Neural progenitor cell (in vitro differentiated cells): ENCODE data around the gene PRM2.

Source experiments
- CTCF ChIP-seq: fragments of 200-600 bp; sonication (generic); IDR thresholded peaks from 2 replicates; pipeline ENCODE4 v1.5.1; 2017; ENCODE audit warnings: antibody characterized with exemption, mild to moderate bottlenecking
- EZH2 ChIP-seq: fragments of 200-600 bp; sonication (generic); IDR thresholded peaks from 2 replicates; pipeline ENCODE4 v1.6.1; 2017; ENCODE audit warnings: antibody characterized with exemption, mild to moderate bottlenecking, moderate library complexity
- EZH2phosphoT487 ChIP-seq: fragments of 200-600 bp; sonication (generic); IDR thresholded peaks from 2 replicates; pipeline ENCODE4 v1.6.1; 2017; ENCODE audit warnings: antibody characterized with exemption

GRCh38 chr16:11312718-11313492 lies 36.6 kb upstream of the PRM2 start:
- TF ChIP-seq EZH2 (no peak), CTCF (no peak), EZH2phosphoT487 (no peak)
